Loucy (cell line): Measurements from ENCODE around the gene HS3ST2.

Experiments
- CTCF ChIP-seq: fragments of 200-600 bp; sonication (generic); conservative IDR thresholded peaks from 2 replicates; pipeline ENCODE4 v1.5.1; 2014; ENCODE audit warnings: mild to moderate bottlenecking, antibody characterized with exemption, low read length
- EZH2phosphoT487 ChIP-seq: fragments of 200-600 bp; IDR thresholded peaks from 2 replicates; pipeline ENCODE4 v1.6.1; 2018; ENCODE audit warnings: antibody characterized with exemption, mild to moderate bottlenecking, moderate library complexity, borderline replicate concordance

GRCh38 chr16:22847690-22848089 lies 33.7 kb downstream of the HS3ST2 start:
- TF ChIP-seq CTCF (no peak), EZH2phosphoT487 (no peak)
